Measurements from ENCODE around the gene PNPLA5.
"Not testable (repeated sequence)": the region's sequence is repeated elsewhere in the genome, so short reads cannot be mapped to it uniquely, and the experiment has no call there.

The PNPLA5 gene

GRCh38 chr22:43891360-43892182, at the start of gene PNPLA5:
PNPLA5 (minus strand) TSS chr22:43892013; CDS start chr22:43891880, 133 bp downstream.
- DNase-seq (ENCODE audit: low read depth in 3 of 3) = no peak

GRCh38 chr22:43941449-43941848, 49.6 kb upstream of the PNPLA5 start:
- DNase-seq (ENCODE audit: low read depth in 3 of 3) = no peak

- no peak for DNase-seq (ENCODE audit: low read depth in 3 of 3)
Observed at GRCh38 chr22:43931771-43932170, 40.0 kb upstream of the PNPLA5 start.

GRCh38 chr22:43928908-43929307, 37.1 kb upstream of the PNPLA5 start:
- no peak for DNase-seq (ENCODE audit: low read depth in 3 of 3)

- no peak for DNase-seq (ENCODE audit: low read depth in 3 of 3)
Observed at GRCh38 chr22:43928468-43928867, 36.7 kb upstream of the PNPLA5 start.

- DNase-seq (ENCODE audit: low read depth in 3 of 3) = no peak
Observed at GRCh38 chr22:43926349-43926710, 34.5 kb upstream of the PNPLA5 start.

- no peak for DNase-seq (ENCODE audit: low read depth in 3 of 3)
Observed at GRCh38 chr22:43925433-43926348, 33.9 kb upstream of the PNPLA5 start.

- no peak for DNase-seq (ENCODE audit: low read depth in 3 of 3)
Observed at GRCh38 chr22:43924877-43925276, 33.1 kb upstream of the PNPLA5 start.

- DNase-seq (ENCODE audit: low read depth in 3 of 3) = peak; percentile 55 to 69 (median 65)
Observed at GRCh38 chr22:43923631-43924464, 32.0 kb upstream of the PNPLA5 start, which contains the start of gene PNPLA3. PNPLA3 (plus strand) TSS chr22:43923805; CDS start chr22:43923912, 107 bp downstream.

GRCh38 chr22:43923191-43923590, 31.4 kb upstream of the PNPLA5 start:
- DNase-seq (ENCODE audit: low read depth in 3 of 3) = no peak

GRCh38 chr22:43922123-43922522, 30.3 kb upstream of the PNPLA5 start:
- no peak for DNase-seq (ENCODE audit: low read depth in 3 of 3)

GRCh38 chr22:43921370-43921769, 29.6 kb upstream of the PNPLA5 start:
- no peak for DNase-seq (ENCODE audit: low read depth in 3 of 3)

- no peak for DNase-seq (ENCODE audit: low read depth in 3 of 3)
Observed at GRCh38 chr22:43919106-43919973, 27.5 kb upstream of the PNPLA5 start.

- DNase-seq (ENCODE audit: low read depth in 3 of 3) = no peak
Observed at GRCh38 chr22:43917521-43917920, 25.7 kb upstream of the PNPLA5 start.

- no peak for DNase-seq (ENCODE audit: low read depth in 3 of 3)
Observed at GRCh38 chr22:43911351-43911750, 19.5 kb upstream of the PNPLA5 start.

GRCh38 chr22:43910178-43910695, 18.4 kb upstream of the PNPLA5 start:
- DNase-seq (ENCODE audit: low read depth in 3 of 3) = no peak

GRCh38 chr22:43909708-43910107, 17.9 kb upstream of the PNPLA5 start:
- no peak for DNase-seq (ENCODE audit: low read depth in 3 of 3)

- DNase-seq (ENCODE audit: low read depth in 3 of 3) = no peak
Observed at GRCh38 chr22:43905681-43906080, 13.9 kb upstream of the PNPLA5 start.

- DNase-seq (ENCODE audit: low read depth in 3 of 3) = not testable (repeated sequence)
Observed at GRCh38 chr22:43904412-43904811, 12.6 kb upstream of the PNPLA5 start.

- DNase-seq (ENCODE audit: low read depth in 3 of 3) = not testable (repeated sequence)
Observed at GRCh38 chr22:43903033-43903432, 11.2 kb upstream of the PNPLA5 start.

Data from stimulated activated CD4-positive, alpha-beta T cell treated with anti-CD3 and anti-CD28 coated beads, TNF-alpha, amount 100 ng/mL, for 4 hours (primary cell).